HG03139 (cell line): ENCODE results near the gene TAS2R38.

Experiments
- ATAC-seq: cut with Tn5 transposase; IDR thresholded peaks from one replicate; pipeline ENCODE4 v1.9.1; 2021; ENCODE audit not compliant: unreplicated experiment

TAS2R38 gene

DNA sequence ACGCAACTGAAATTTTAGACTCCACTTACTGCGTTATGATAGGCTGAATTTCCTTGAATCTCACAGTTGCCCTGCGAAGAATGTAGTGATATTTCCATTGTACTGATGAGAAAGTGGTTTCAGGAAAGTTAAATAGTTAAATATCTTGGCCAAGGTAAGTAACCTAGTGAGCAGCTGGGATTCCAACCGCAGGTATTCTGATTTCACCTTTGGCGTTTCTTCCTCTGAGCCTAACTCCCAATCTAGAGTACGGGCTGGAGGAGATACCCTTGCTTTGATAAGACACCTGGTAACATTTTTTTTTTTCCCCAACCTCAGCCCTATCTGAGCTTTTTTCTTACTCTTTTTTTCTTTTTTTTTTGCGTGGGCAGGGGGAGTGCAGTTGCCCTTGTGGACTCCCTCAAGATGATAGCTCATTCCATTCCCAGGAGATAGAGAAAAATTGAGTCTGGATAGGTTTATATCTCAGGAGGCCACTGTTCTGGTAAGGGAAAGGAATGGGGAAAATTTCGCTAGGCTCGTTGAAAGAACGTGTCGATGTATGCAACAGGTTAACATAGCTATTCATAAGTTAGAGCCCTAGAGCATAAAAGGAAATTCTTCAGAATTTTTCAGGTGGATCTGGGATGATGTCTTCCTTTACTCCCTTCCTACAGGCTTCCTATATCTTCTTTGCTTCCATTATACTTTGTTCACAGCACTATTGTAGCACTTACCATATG lies 3.1 kb upstream of the TAS2R38 start:
- ATAC-seq, result no peak

DNA sequence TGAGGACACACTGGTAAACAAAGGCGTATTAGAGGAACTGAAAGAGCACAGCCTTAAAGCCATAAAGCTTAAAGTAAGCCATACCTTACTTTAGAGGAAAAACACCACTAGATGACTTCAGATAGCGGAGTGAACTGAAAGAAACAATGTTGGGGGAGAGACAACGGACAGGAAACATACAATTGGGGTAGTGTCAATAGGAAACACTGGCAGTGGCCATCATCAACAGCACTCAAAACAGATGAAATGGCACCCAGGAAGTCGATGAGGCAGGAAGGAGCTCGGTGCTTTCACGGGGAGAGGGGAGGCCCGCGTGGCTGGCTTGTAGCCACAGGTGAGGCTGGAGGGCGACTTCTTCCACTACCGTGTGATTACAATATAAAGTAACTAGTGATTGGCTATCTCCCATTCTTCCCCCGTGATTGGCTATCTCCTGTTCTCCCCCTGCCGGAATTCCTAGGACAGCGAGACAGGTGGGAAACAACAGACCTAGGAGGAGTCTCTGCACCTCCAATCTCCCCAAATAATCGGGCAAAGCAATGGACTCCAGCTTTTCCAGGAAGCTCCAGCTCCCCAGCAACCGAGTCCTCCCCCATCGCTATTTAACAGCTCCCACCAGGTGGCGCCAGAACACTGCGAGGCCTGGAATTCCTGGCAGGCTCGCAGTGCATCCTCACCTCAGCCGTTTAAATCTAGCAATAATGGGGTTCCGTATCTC lies 2.4 kb upstream of the TAS2R38 start:
- ATAC-seq, result peak; percentile 64

DNA sequence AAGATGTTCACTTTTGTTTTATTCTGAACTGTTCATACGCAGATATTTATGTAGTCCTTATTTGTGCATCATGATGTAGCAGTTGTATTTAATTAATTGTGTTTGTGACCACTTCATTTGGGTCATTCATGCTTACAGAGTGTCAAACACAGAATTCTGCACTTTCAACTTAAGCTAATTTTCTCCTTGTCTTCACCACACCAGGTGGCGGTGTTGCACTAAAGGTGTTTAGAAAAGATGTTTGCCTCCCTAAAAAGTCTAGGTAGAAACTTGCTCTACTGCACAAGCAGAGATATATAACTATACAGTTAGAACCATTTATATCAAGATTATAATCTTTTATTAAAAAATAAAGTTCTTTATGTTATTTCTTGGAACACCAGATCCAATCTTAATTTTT lies 1.3 kb upstream of the TAS2R38 start:
- ATAC-seq, result no peak

DNA sequence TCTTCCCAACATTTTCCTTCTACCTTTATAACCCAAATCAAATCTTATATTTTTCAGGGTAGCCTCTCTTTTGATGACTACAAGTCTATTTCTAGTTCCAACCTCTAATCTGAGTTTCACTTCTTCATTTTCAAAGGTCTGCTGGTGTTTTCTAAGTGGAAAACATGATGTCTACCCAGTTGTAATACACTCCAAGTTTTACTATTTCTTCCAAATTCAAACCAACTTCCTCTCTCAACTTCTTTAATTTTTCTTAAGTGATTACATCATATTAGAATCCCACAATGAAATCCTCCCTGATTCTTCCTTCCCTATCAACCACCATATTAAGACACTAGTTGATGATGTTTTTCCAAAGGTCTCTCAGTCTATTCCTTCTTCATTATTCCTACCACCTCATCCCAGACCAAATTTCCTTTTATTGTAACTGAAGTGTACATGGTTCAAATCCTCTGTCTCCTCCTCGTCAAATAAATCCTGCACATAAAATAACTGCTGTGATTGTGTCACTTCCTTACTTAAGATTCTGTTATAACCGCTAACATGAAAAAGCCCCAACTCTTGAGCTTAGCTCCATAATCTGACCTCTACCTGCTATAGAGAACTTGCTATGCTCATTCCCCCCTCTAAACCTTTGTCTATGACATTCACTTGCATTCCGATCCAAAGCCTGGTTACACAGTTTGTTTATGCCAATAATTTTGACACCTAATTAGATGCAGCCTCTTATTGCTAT lies 12.7 kb downstream of the TAS2R38 start:
- no peak for ATAC-seq

DNA sequence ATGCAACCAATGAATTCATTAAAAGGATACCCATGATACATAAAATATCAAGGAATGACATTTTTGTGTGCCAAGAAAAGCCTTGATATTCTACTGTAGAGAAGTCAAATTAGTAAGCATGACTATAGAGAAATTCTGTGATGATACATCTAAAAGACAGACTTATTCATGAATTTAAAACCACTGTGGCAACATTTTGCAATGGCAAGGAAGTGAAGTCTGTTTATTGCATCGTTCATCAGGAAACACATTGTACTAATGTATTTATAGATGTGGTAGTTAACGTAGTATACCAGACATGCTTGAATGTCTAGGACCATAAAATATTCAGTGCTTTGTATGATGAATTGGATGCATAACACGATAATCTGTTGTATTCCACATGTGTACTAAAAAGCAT lies 17.5 kb downstream of the TAS2R38 start:
- ATAC-seq, result no peak

DNA sequence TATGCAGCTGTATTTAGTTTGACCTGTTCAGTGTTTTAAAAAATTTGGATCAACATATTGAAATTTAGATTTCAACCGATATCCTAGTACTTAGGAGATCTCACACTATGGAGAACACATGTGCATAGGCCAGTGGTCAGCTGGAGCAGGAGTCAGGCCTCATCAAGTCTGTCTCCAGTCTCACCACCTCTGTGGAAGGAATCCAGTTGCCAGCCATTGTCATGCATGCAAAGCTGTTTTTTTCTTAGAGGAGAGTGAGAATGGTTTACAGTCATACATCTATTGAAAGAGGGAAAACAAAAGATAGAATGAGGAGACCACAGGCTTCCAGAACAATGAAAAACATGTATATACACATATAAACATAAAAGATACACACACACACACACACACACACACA lies 19.2 kb downstream of the TAS2R38 start:
- no peak for ATAC-seq

DNA sequence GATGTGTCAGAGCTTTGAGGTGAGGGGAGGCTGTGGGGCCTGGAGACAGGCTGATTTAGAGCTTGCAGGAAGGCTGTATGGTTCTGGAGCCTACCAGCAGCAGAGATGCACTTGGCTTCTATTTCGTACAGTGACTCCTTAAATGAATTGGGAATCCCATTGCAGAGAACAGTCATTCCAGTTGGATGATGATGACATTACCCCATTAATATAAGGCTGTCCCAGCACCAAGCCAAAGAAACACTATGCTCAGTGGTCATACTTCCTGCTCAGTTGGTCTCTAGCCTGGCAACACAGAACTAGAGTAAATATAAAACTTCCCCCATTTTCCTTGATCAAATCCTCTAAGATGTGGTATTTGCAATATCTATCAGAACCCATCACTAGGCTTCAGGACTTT lies 21.1 kb downstream of the TAS2R38 start:
- no peak for ATAC-seq

DNA sequence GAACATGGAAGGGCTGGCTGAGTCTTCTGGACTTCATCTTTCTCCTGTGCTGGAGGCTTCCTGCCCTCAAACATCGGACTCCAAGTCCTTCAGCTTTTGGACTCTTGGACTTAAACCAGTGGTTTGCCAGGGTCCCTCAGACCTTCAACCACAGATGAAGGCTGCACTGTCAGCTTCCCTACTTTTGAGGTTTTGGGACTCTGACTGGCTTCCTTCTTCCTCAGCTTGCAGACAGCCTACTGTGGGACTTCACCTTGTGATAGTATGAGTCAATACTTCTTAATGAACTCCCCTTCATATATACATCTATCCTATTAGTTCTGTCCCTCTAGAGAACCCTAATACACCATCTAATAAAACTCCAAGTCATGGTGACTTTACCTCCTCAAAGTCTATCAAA lies 22.8 kb downstream of the TAS2R38 start:
- ATAC-seq, result no peak

DNA sequence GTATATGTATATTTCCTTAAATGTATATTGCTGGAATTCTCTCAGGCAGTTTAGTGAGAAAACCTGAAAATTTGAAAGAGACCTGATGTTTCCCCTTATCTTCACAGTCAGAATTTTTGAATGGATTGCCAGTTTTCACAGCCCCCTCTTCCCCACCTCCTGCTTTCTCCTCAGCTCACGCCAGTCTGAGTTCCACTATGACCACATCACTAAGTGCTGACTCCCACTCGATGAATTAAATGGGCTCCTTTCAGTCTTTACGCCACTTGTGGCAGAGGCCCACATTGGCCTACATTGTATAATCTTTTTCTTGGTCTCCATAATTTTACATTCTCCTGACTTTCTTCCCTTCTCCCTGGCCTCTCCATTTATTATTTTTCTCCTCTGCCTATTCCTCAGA lies 23.7 kb downstream of the TAS2R38 start:
- ATAC-seq, result no peak

DNA sequence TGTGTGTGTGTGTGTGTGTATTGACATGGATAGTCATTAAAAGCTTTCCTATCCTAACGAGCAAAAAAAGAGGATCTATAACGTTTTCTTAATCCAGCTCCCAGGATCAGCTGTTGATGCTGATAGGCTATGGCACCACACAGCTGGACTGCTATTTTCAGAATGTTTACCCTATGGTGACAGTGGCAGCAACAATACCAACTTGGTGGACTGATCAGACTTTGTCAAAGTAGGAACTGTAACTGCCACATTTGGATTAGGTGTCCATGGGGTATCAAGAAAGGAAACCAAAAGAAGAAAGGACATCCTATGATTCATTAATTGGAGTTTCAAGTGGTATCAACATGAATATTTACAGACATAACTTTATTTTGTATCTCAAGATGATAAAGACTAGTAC lies 24.1 kb downstream of the TAS2R38 start:
- no peak for ATAC-seq

DNA sequence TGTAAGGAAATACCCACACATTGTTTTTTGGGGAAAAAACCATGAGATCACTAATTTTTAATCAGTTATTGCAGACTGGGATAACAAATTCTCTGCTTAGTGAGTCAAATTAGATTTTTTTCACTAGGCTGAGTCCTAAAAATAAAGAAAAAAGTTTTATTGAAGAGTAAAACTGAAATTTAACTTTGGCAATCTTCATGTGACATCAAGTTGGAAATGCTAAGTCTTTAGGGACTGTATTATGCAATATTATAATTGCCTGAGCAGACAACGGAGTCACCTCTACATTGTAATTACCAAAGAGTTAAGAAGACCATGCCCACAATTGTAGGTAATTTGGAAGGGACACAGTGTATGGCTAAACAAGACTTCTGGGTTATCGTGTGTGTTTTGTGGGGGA lies 24.6 kb downstream of the TAS2R38 start:
- no peak for ATAC-seq

DNA sequence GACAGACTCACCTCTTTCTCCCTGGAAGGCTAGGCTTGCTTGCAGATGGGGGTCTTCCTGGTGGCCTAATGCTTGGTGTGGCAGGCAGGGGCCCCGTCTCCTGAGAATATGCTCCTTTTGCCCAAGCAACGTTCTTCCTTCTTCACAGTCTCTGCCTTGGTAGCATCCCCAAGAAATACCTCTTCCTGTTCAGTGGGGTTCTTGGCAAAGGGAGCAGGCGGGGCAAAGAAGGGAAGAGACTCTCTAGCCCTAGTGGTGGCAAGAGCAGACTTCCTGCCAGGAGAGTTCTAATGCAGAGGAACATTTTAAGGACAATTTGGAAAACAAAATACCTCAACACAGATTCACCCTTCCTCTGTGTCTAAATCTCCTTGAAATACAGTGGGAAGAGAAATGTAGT lies 26.8 kb downstream of the TAS2R38 start, which contains the start of gene CLEC5A:
Gene CLEC5A (minus strand): TSS at position 179 of the 400 bp plus-strand sequence. CDS start 682 bp downstream, outside the sequence.
- no peak for ATAC-seq

DNA sequence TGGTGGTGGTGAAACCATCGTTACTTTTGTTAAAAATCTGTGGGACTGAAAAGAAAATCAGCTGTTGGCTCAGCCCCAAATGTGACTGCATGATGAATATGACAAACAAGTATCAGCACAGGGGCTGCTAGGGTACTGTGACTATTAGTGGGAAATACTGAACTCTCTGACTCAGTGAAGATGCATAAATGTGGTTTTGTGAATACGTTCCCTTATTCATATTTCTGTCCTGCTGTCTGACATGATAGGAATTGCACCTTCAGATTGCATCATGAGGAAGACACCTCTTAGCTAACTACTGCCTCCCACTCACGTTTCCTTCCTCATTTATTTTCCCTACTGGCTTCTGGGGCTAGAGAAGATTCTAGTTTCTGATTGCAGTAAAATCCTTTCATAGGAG lies 28.2 kb downstream of the TAS2R38 start:
- no peak for ATAC-seq

DNA sequence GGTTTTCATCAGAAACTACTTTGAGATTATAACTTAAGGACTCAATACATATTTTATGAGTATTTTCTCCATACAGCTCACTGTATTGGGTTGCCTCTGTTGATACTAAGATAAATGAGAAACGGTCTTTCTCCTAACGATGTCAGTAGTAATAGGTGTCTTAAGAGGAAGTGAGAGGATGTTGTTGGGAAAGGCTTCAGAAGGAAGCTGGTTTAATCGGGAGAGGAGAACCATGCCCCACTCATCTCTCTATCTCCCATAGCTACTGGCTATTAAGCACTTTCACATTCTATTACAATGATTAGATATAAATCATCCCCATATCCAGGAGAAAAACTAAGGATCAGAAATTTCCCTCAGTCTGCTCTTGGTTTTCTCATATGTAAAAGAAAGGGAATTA lies 28.8 kb downstream of the TAS2R38 start:
- no peak for ATAC-seq

DNA sequence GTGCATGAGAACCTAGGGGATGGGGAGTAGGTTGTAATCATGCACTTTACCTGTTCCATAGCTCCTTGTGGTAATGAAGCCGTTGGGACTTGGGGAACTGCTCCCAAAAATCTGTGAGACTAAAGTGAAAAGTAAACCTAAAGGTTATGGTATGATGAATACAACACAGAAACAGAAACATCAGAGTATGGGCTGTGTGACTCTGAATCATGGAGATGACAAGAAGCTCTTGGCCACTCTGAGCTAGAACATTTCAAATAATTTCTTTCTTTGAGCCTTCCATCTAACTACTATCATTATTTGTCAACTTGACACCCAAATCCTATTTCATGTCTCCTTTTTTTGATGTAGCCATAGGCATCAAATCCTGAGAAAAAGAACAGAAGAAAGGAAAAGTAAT lies 29.7 kb downstream of the TAS2R38 start:
- ATAC-seq, result no peak

DNA sequence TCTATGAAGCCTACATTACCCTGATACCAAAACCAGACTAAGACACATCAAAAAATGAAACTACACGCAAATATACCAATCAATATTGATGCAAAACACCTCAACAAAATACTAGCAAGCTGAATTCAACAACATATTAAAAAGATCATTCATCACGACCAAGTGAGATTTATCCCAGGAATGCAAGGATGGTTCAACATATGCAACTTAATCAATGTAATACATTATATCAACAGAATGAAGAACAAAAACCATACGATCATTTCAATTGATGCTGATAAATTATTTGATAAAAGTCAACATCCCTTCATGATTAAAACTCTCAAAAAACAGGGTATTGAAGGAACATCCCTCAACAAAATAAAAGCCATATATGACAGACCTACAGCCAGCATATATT lies 32.5 kb downstream of the TAS2R38 start:
- ATAC-seq, result no peak

DNA sequence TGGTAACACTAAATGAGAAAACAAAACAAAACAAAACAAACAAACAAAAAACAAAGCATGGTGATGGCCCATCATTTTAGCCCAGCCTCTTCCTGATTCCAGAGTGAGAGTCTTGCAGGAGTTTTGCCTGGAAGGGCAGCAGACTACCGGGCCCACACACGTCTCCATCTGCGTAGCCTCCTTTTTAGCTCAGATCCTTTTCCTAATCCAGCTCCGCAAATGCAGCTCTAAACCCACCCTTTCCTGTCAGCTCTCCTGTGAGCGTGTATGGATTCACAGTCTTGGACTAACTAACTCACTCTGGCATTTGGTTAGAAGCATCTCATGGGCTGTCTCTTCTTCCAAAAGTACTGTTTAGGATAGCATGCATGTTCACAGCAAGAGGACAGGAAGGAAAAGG lies 43.4 kb downstream of the TAS2R38 start:
- no peak for ATAC-seq

DNA sequence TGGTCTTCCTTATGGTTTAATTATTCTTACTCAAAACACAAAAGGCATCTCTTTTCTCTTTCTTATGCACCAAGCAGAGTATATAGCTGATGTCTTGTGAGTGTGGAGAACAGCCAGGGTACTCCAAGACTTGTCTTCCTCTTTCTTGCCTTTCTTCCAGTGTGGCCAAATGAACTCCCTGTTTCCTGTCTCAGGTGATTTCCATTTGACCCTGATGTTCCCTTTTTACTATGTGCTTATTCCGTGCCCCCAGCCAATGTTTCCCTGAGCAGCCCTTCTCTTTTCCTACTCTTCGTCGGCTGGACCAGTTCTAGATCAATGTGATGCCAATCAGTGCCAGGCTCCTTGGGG lies 44.8 kb downstream of the TAS2R38 start:
- ATAC-seq, result no peak

DNA sequence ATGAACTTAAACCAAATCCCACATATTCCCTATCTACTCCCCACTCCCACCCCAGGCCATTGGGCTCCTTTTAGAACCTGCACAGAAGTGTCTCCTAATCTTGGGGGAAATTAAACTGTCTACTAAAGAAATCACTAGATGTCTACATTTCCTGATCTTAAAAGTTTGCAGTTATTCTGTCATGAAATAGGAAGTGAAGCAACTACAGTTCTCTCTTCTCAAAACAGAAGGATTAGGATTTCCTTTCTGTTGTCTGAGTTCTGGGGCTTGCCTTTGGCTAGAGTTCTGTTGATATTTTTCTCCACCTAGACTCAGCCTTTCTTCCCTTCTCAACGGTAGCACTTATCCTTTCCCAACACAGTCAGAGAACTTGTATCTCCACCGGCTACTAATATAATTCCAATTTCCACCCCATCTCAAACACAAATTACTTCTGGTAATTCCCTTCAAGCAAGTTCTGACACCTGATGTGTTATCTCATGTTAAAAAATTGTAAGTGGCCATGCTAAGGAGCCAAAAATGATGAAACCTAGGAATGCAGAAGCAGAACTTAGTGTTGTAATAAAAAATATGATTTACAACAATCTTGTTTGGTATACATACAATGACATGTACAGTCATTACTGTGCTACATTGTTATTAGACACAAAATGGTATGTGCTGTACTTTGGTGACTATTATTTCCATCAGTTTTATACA lies 45.3 kb downstream of the TAS2R38 start:
- ATAC-seq, result no peak
